B cell (primary cell): ENCODE data around the gene AVP.

Source experiments
- CTCF ChIP-seq: fragments of 200-600 bp; IDR thresholded peaks from one replicate; pipeline ENCODE4 v1.8.0; 2022; ENCODE audit warnings: antibody characterized with exemption, mild to moderate bottlenecking
- EZH2 ChIP-seq: IDR thresholded peaks from 2 replicates; pipeline ENCODE4 v1.6.1; 2012; ENCODE audit warnings: borderline replicate concordance, low read depth, mild to moderate bottlenecking, moderate library complexity, low read length; ENCODE audit not compliant: insufficient read depth, poor library complexity, severe bottlenecking

GRCh38 chr20:3041854-3042409 lies 42.6 kb downstream of the AVP start:
- TF ChIP-seq CTCF = no peak
- TF ChIP-seq EZH2 = no peak
